CD14-positive monocyte (primary cell): Measurements from ENCODE around the gene PEMT. TPM values are rescaled to one million over a fixed set of nuclear protein-coding genes. Genes with fewer than 3 reads are reported as not detected.
"Not testable (repeated sequence)": the region's sequence is repeated elsewhere in the genome, so short reads cannot be mapped to it uniquely, and the experiment has no call there.

ENCODE experiments used
- DNase-seq, 3 donors: peaks; one replicate each; pipeline ENCODE4 v3.0.0-alpha.2; 2011 to 2022
- H2AFZ ChIP-seq: 2 replicates; pipeline ENCODE4 v1.6.0; 2012; ENCODE audit warnings: mild to moderate bottlenecking, low read depth, low read length, inconsistent platforms; ENCODE audit not compliant: insufficient read depth, poor library complexity, severe bottlenecking
- H3K27ac ChIP-seq, 2 donors: 1 replicate in 1 of 2; 2 replicates in 1 of 2; pipeline ENCODE4 v1.5.1; 2012 to 2013; ENCODE audit warnings: low read length in 2 of 2, control low read depth in 1 of 2, inconsistent platforms in 1 of 2, low read depth in 1 of 2, mild to moderate bottlenecking in 1 of 2
- H3K27me3 ChIP-seq, 2 donors: one replicate each; pipeline versions ENCODE4 v1.6.0 to v1.6.1; 2011 to 2013; ENCODE audit warnings: low read length in 2 of 2; ENCODE audit not compliant: control insufficient read depth in 2 of 2, insufficient read depth in 2 of 2
- H3K36me3 ChIP-seq, 2 donors: replicated peaks in 1 of 2; 1 replicate in 1 of 2; 2 replicates in 1 of 2; pipeline versions ENCODE4 v1.5.1 to v1.6.1; 2012 to 2013; ENCODE audit warnings: low read length in 2 of 2, control low read depth in 1 of 2, inconsistent platforms in 1 of 2, mild to moderate bottlenecking in 1 of 2; ENCODE audit not compliant: insufficient read depth in 2 of 2, control insufficient read depth in 1 of 2
- H3K4me1 ChIP-seq, 2 donors: 1 replicate in 1 of 2; 2 replicates in 1 of 2; pipeline versions ENCODE4 v1.5.1 to v1.6.1; 2012 to 2013; ENCODE audit warnings: low read length in 2 of 2, control low read depth in 1 of 2, inconsistent platforms in 1 of 2, mild to moderate bottlenecking in 1 of 2, moderate library complexity in 1 of 2; ENCODE audit not compliant: insufficient read depth in 2 of 2, control insufficient read depth in 1 of 2
- H3K4me2 ChIP-seq: replicated peaks from 2 replicates; pipeline ENCODE3; 2012; ENCODE audit warnings: low read length, moderate library complexity, mild to moderate bottlenecking; ENCODE audit not compliant: poor library complexity, severe bottlenecking; ENCODE audit errors: extremely low read depth
- H3K4me3 ChIP-seq, 3 experiments: fragments of 200-600 bp in 1 of 3; sonication (generic) in 1 of 3; replicated peaks in 1 of 3; 1 replicate in 2 of 3; 2 replicates in 1 of 3; pipeline ENCODE4 v1.5.1; 2011 to 2013; ENCODE audit warnings: low read length in 3 of 3, mild to moderate bottlenecking in 3 of 3, control low read depth in 2 of 3, low read depth in 2 of 3, inconsistent platforms in 1 of 3, moderate library complexity in 1 of 3
- H3K79me2 ChIP-seq: 2 replicates; pipeline ENCODE4 v1.6.0; 2012; ENCODE audit warnings: mild to moderate bottlenecking, control low read depth, inconsistent platforms, low read length, moderate library complexity; ENCODE audit not compliant: insufficient read depth
- H3K9ac ChIP-seq: 2 replicates; pipeline ENCODE4 v1.6.0; 2017; ENCODE audit warnings: low read length, mild to moderate bottlenecking; ENCODE audit not compliant: insufficient read depth, poor library complexity, severe bottlenecking
- H3K9me3 ChIP-seq, 2 donors: replicated peaks in 1 of 2; 1 replicate in 1 of 2; 2 replicates in 1 of 2; pipeline versions ENCODE4 v1.5.1 to v1.6.1; 2012 to 2013; ENCODE audit warnings: low read length in 2 of 2, control low read depth in 1 of 2; ENCODE audit not compliant: control insufficient read depth in 1 of 2, insufficient read depth in 1 of 2
- H4K20me1 ChIP-seq: 2 replicates; pipeline ENCODE4 v1.6.0; 2012; ENCODE audit warnings: mild to moderate bottlenecking, low read length, control low read depth, moderate library complexity; ENCODE audit not compliant: insufficient read depth
- H3K27ac Mint-ChIP-seq, 7 donors: one replicate each; pipeline ENCODE4 v1.8.0; 2020; ENCODE audit warnings: mild to moderate bottlenecking in 7 of 7, mixed read lengths in 7 of 7, moderate library complexity in 6 of 7, inconsistent platforms in 2 of 7
- H3K27me3 Mint-ChIP-seq, 3 donors: one replicate each; pipeline ENCODE4 v1.8.0; 2021 to 2022; ENCODE audit warnings: low read depth in 3 of 3, mild to moderate bottlenecking in 3 of 3, mixed read lengths in 3 of 3, moderate library complexity in 3 of 3, inconsistent platforms in 1 of 3
- H3K36me3 Mint-ChIP-seq, 2 donors: one replicate each; pipeline ENCODE4 v1.8.0; 2020; ENCODE audit warnings: mixed read lengths in 2 of 2, inconsistent platforms in 1 of 2, mild to moderate bottlenecking in 1 of 2
- H3K4me1 Mint-ChIP-seq: one replicate; pipeline ENCODE4 v1.8.0; 2020; ENCODE audit warnings: mild to moderate bottlenecking, mixed read lengths
- H3K4me3 Mint-ChIP-seq, 2 donors: one replicate each; pipeline ENCODE4 v1.8.0; 2020; ENCODE audit warnings: mild to moderate bottlenecking in 2 of 2, mixed read lengths in 2 of 2, moderate library complexity in 1 of 2
- H3K9me3 Mint-ChIP-seq, 7 donors: one replicate each; pipeline ENCODE4 v1.8.0; 2020 to 2022; ENCODE audit warnings: mixed read lengths in 7 of 7, mild to moderate bottlenecking in 6 of 7, moderate library complexity in 6 of 7, inconsistent platforms in 2 of 7
- CTCF ChIP-seq: fragments of 200-600 bp; IDR thresholded peaks from one replicate; pipeline ENCODE4 v1.8.0; 2022; ENCODE audit warnings: antibody characterized with exemption, mild to moderate bottlenecking
- WGBS: methylation state at CpG from one replicate; pipeline ENCODE4 v1.1.5; 2013; ENCODE audit warnings: missing lambda C conversion rate; ENCODE audit not compliant: insufficient coverage; 5-methylcytosine and 5-hydroxymethylcytosine counted together
- intact Hi-C, 2 donors: fragments of 100-400 bp; cut with micrococcal nuclease; formaldehyde crosslinking; loops; one replicate each; pipeline versions ENCODE4 v1.15.0 to v1.15.1; 2023
- polyA minus RNA-seq: library from RNA; depleted of rRNA, polyadenylated mRNA; stranded (reverse); fragments of >200 nt; gene quantifications from 2 replicates; pipeline ENCODE4 v1.2.3, GENCODE V29; 2012
- polyA plus RNA-seq, 3 donors: library from polyadenylated mRNA; depleted of rRNA in 1 of 3; unstranded in 2 of 3; stranded (reverse) in 1 of 3; fragments of 300-500 nt in 2 of 3; fragments of >200 nt in 1 of 3; fragmentation: Illumina TruSeq in 2 of 3; gene quantifications; 1 replicate in 2 of 3; 2 replicates in 1 of 3; pipeline ENCODE4 v1.2.3, GENCODE V29; 2012 to 2021
- total RNA-seq, 12 experiments: library from RNA in 1 of 12; stranded (reverse) in 1 of 12; fragments of 120-200 nt in 1 of 12; gene quantifications; one replicate each; pipeline ENCODE4 v1.2.4 and lab custom pipeline; 2013 to 2026; ENCODE audit warnings: mixed read lengths in 6 of 12, inconsistent platforms in 1 of 12

The PEMT gene
- 18.2 TPM for total RNA-seq (2013)
- polyA plus RNA-seq = 10 to 100 TPM; 26.7 to 41.0 (median 38.4) TPM
- polyA minus RNA-seq = 16.8 and 29.3 TPM in 2 replicates
- total RNA-seq (lab: John Stamatoyannopoulos, UW) = 0.59 to 7.5 (median 4.3) reads per million in 11 experiments

- no peak for TF ChIP-seq CTCF
- peak within 1 kb of the TSS; percentile 85 to 96 for H3K4me3 Mint-ChIP-seq
- peaks cover 0 to 2% (median 0%) of the 10 kb centered on the region in 3 donors for H3K27me3 Mint-ChIP-seq
- peak within 1 kb of the TSS; percentile 97 for H3K4me2 ChIP-seq
- no peaks in the 10 kb centered on the region for H3K9me3 ChIP-seq
- under 1% methylated on average over 85 of the region's 86 CpGs for WGBS
- peaks cover 13% of the 10 kb centered on the region for H3K79me2 ChIP-seq
- no peaks in the 10 kb centered on the region for H4K20me1 ChIP-seq
- peaks cover 27 to 34% of the 10 kb centered on the region in 2 donors for H3K4me1 ChIP-seq
- no peaks in the 10 kb centered on the region for H3K9me3 Mint-ChIP-seq
- intact Hi-C loops = loop anchor here (2.0 to 5.0 kb wide), 4 partner anchors 51 to 161 kb away; partner anchors contain the start of genes MED9 (in 1 of the 2) and RASD1 (in 1 of the 2)
- peak within 1 kb of the TSS; percentile 82 for H3K9ac ChIP-seq
- no peaks in the 10 kb centered on the region for H3K27me3 ChIP-seq
- H3K36me3 Mint-ChIP-seq = peaks cover 0 to 3% of the 10 kb centered on the region in 2 donors
- peak within 1 kb of the TSS; percentile 93 for H2AFZ ChIP-seq
- peaks cover 30% of the 10 kb centered on the region for H3K4me1 Mint-ChIP-seq
- no peaks in the 10 kb centered on the region for H3K36me3 ChIP-seq
- H3K27ac Mint-ChIP-seq = peak within 1 kb of the TSS; percentile 91 to 96 (median 93)
- DNase-seq = peak; percentile 96 to 97 (median 97)
- peak within 1 kb of the TSS; percentile 64 to 88 for H3K27ac ChIP-seq
- peak within 1 kb of the TSS; percentile 82 to 96 (median 95) for H3K4me3 ChIP-seq
These were observed at the start of gene PEMT for GRCh38 chr17:17591355-17592298. Gene PEMT, minus strand, starts transcription at chr17:17591708. Its CDS starts 82 bp downstream, at chr17:17591626.

GRCh38 chr17:17639661-17640270, 48.3 kb upstream of the PEMT start:
- peak overlapping the region; percentile 60 for H3K4me2 ChIP-seq

More at GRCh38 chr17:17639661-17640270, 48.3 kb upstream of the PEMT start:
- Mint-ChIP-seq H3K9me3 (peaks cover 11 to 26% (median 20%) of the 10 kb centered on the region in 7 donors), H3K4me3 (peak overlapping the region in 1 of 2 donors; percentile 57), H3K4me1 (peaks cover 59% of the 10 kb centered on the region), H3K27ac (peak overlapping the region; percentile 78 to 93 (median 89))
- Histone ChIP-seq H3K4me1 (peaks cover 53 to 68% of the 10 kb centered on the region in 2 donors), H3K4me3 (peak overlapping the region in 1 of 3 experiments; percentile 38), H3K9me3 (peaks cover 7 to 14% of the 10 kb centered on the region in 2 donors), H2AFZ (peak overlapping the region; percentile 41), H3K27ac (peak overlapping the region; percentile 36 to 74)
- H3K36me3 ChIP-seq, H3K27me3 Mint-ChIP-seq, H3K9ac ChIP-seq, H4K20me1 ChIP-seq, H3K27me3 ChIP-seq, H3K36me3 Mint-ChIP-seq, H3K79me2 ChIP-seq: not testable (repeated sequence)
- 80% methylated on average over 1 of the region's 9 CpGs for WGBS
- DNase-seq = peak; percentile 70 to 87 (median 76)
- intact Hi-C loops = loop anchor here (5.0 kb wide), 2 partner anchors 47 to 142 kb away; partner anchors contain the start of genes PEMT (in 1 of the 2) and RASD1 (in 1 of the 2)
